ENCODE data around the gene HK2.

The HK2 gene

DNA sequence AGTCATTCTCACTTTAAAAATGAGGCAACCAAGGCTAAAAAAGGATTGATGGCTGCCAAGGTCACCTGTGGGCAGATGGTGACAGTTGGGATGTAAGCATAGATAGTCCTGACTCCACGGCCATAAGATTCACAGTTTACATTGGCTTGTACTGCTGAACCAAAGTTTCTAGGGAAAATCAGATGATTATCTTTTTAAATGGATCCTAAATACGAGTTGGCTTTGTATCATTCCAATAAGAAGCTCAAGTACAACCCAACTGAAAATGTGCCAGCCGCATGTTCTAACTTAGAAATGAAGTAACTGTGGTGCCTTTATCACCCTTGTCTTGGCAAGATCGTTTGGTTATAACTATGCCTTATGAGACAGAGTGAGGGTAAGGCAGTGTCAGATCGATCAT, 27.6 kb downstream of the HK2 start:
- Histone ChIP-seq H3F3A (ENCODE audit: low read depth) (no peaks in the 10 kb centered on the region), H3K4me1 (ENCODE audit: insufficient read depth, low read length, poor library complexity, severe bottlenecking) (peaks cover 9% of the 10 kb centered on the region), H3K36me3 (ENCODE audit: insufficient read depth, low read length) (peaks cover 94% of the 10 kb centered on the region; the same call in 1 of the 2 replicates), H3K9me3 (ENCODE audit: insufficient read depth, low read depth, low read length) (no peaks in the 10 kb centered on the region), H4K20me1 (ENCODE audit: insufficient read depth, low read length, poor library complexity, severe bottlenecking) (peaks cover 23% of the 10 kb centered on the region), H3K4me3 (ENCODE audit: low read length, poor library complexity, severe bottlenecking) (no peak overlapping the region), H3K9ac (ENCODE audit: low read depth, low read length, poor library complexity, severe bottlenecking) (no peak overlapping the region), H3K4me2 (ENCODE audit: low read depth, low read length, poor library complexity, severe bottlenecking) (no peak overlapping the region), H3K27me3 (ENCODE audit: insufficient read depth, low read length, poor library complexity, severe bottlenecking) (no peaks in the 10 kb centered on the region), H3K9me2 (replicated peaks; ENCODE audit: low read depth, low read length) (no peaks in the 10 kb centered on the region), H2AFZ (ENCODE audit: low read length) (no peak overlapping the region), H3K79me2 (ENCODE audit: insufficient read depth, low read length) (peaks cover 94% of the 10 kb centered on the region; the same call in 1 of the 2 replicates)
- TF ChIP-seq, protein P1, sequence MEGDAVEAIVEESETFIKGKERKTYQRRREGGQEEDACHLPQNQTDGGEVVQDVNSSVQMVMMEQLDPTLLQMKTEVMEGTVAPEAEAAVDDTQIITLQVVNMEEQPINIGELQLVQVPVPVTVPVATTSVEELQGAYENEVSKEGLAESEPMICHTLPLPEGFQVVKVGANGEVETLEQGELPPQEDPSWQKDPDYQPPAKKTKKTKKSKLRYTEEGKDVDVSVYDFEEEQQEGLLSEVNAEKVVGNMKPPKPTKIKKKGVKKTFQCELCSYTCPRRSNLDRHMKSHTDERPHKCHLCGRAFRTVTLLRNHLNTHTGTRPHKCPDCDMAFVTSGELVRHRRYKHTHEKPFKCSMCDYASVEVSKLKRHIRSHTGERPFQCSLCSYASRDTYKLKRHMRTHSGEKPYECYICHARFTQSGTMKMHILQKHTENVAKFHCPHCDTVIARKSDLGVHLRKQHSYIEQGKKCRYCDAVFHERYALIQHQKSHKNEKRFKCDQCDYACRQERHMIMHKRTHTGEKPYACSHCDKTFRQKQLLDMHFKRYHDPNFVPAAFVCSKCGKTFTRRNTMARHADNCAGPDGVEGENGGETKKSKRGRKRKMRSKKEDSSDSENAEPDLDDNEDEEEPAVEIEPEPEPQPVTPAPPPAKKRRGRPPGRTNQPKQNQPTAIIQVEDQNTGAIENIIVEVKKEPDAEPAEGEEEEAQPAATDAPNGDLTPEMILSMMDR (conservative IDR thresholded peaks at IDR 0.05; ENCODE audit: low read length) = no peak
- no peak for TF ChIP-seq EZH2phosphoT487 (IDR thresholded peaks at IDR 0.05; ENCODE audit: borderline replicate concordance)

DNA sequence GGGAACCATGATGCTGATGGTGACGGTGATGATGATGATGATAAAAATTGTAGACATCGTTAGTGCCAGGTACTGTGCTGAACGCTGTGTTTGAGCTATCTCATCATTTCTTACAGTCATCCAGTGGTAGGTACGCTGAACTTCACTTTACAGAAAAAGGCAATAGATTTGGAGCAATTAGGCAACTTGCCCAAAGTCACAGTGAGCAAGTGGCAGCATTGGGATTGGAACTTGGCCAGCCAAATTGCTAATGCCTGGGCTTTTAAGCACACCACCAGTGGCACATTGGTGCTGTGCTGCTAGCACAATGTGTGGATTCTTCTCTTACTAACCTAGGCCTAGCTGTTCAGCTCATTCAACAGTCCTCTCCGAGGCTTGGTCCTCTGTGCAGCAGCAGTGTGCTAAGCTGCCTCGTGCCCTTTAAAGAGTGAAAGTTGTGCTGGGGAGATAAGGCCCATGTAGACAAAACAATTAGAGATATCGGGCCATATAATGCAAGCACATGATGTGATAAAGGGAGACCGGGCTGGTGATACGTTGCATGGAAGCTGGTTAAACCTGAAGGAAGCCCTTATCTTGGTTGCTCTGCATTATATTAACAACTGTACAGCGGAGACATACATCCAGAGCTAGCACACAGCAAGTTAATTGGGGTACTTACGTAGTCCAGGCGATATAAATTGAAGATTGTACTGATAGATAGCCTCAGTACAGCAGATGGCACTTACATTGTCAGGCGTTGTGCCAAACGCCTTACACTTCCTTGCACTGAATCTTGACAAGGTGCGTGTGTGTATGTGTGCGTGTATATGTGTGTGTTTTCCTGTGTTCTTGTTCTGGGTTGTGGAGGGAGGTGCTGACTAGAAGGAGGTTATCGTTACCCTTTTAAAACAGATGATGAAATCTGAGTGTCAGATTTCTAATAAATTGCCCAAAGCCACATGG, 28.4 kb downstream of the HK2 start:
- Histone ChIP-seq H3K79me2 (ENCODE audit: insufficient read depth, low read length) (peaks cover 94% of the 10 kb centered on the region; the same call in 1 of the 2 replicates), H2AFZ (ENCODE audit: low read length) (no peak overlapping the region), H3K27me3 (ENCODE audit: insufficient read depth, low read length, poor library complexity, severe bottlenecking) (no peaks in the 10 kb centered on the region), H3K4me1 (ENCODE audit: insufficient read depth, low read length, poor library complexity, severe bottlenecking) (peaks cover 14% of the 10 kb centered on the region), H3K4me3 (ENCODE audit: low read length, poor library complexity, severe bottlenecking) (no peak overlapping the region), H3K9ac (ENCODE audit: low read depth, low read length, poor library complexity, severe bottlenecking) (no peak overlapping the region), H4K20me1 (ENCODE audit: insufficient read depth, low read length, poor library complexity, severe bottlenecking) (peaks cover 28% of the 10 kb centered on the region), H3K36me3 (ENCODE audit: insufficient read depth, low read length) (peaks cover 94% of the 10 kb centered on the region; the same call in 1 of the 2 replicates), H3K9me2 (replicated peaks; ENCODE audit: low read depth, low read length) (no peaks in the 10 kb centered on the region), H3K4me2 (ENCODE audit: low read depth, low read length, poor library complexity, severe bottlenecking) (no peak overlapping the region), H3K9me3 (ENCODE audit: insufficient read depth, low read depth, low read length) (no peaks in the 10 kb centered on the region), H3F3A (ENCODE audit: low read depth) (no peaks in the 10 kb centered on the region)
- no peak for TF ChIP-seq EZH2phosphoT487 (IDR thresholded peaks at IDR 0.05; ENCODE audit: borderline replicate concordance)
- TF ChIP-seq, protein P1 (conservative IDR thresholded peaks at IDR 0.05; ENCODE audit: low read length) = no peak

DNA sequence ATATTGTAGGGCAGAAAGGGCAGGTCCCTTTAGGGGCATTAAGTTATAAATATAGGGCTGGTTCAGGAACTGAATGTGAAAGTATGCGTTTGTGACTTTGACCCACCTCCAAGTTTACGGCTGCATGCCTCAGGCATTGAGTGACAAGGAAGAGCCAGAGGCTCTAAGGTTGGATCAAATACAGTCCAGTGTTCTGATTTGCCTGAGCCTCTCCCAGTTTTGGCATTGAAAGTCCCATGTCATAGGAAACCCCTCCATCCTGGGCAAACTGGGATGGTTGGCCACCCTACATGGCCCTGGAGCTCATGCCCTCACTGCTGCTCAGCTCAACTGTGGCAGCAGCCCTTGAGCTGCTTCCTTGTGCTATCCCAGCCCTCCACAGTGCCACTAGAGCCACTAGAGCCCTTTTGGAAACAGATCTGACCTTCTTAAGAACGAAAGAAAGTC, 29.9 kb downstream of the HK2 start:
- TF ChIP-seq EZH2phosphoT487 (IDR thresholded peaks at IDR 0.05; ENCODE audit: borderline replicate concordance) = no peak
- TF ChIP-seq, protein P1 (conservative IDR thresholded peaks at IDR 0.05; ENCODE audit: low read length) = no peak
- no peaks in the 10 kb centered on the region for H3F3A ChIP-seq (ENCODE audit: low read depth)
- no peak overlapping the region for H3K4me2 ChIP-seq (ENCODE audit: low read depth, low read length, poor library complexity, severe bottlenecking)
- H3K4me1 ChIP-seq (ENCODE audit: insufficient read depth, low read length, poor library complexity, severe bottlenecking) = peaks cover 14% of the 10 kb centered on the region
- no peak overlapping the region for H3K9ac ChIP-seq (ENCODE audit: low read depth, low read length, poor library complexity, severe bottlenecking)
- H3K27me3 ChIP-seq (ENCODE audit: insufficient read depth, low read length, poor library complexity, severe bottlenecking) = no peaks in the 10 kb centered on the region
- H3K79me2 ChIP-seq (ENCODE audit: insufficient read depth, low read length) = peaks cover 94% of the 10 kb centered on the region; the same call in 1 of the 2 replicates
- peaks cover 28% of the 10 kb centered on the region for H4K20me1 ChIP-seq (ENCODE audit: insufficient read depth, low read length, poor library complexity, severe bottlenecking)
- no peak overlapping the region for H2AFZ ChIP-seq (ENCODE audit: low read length)
- H3K9me3 ChIP-seq (ENCODE audit: insufficient read depth, low read depth, low read length) = no peaks in the 10 kb centered on the region
- peaks cover 94% of the 10 kb centered on the region; the same call in 1 of the 2 replicates for H3K36me3 ChIP-seq (ENCODE audit: insufficient read depth, low read length)
- H3K4me3 ChIP-seq (ENCODE audit: low read length, poor library complexity, severe bottlenecking) = no peak overlapping the region
- H3K9me2 ChIP-seq (replicated peaks; ENCODE audit: low read depth, low read length) = no peaks in the 10 kb centered on the region

All from Loucy (cell line).